Panc1 (cell line): Measurements from ENCODE around the gene MED23. TPM values are rescaled to one million over a fixed set of nuclear protein-coding genes. Genes with fewer than 3 reads are reported as not detected.

Source experiments
- ATAC-seq: fragments of 200-7000 bp; cut with Tn5 transposase; 2 replicates; pipeline ENCODE4 v1.9.1; 2020; ENCODE audit warnings: mild to moderate bottlenecking, moderate library complexity
- BruUV-seq: library from RNA; stranded (reverse); fragments of 400-500 nt; replicated peaks from 2 replicates; lab custom pipeline; 2021; lab: Mats Ljungman, UMichigan
- CTCF ChIA-PET: fragments of 300-600 bp; sonication (Branson Sonifier 250); formaldehyde crosslinking; loops from one replicate; lab custom pipeline; 2022; ENCODE audit warnings: antibody characterized with exemption; lab: Charles Lee
- POLR2A ChIA-PET: fragments of 300-600 bp; sonication (Branson Sonifier 250); formaldehyde crosslinking; loops from one replicate; lab custom pipeline; 2022; ENCODE audit warnings: antibody characterized with exemption; lab: Charles Lee
- DNase-seq: peaks from one replicate; pipeline ENCODE4 v3.0.0-alpha.2; 2010; ENCODE audit warnings: low read depth, low spot score
- H3K27ac ChIP-seq: 2 replicates; pipeline ENCODE4 v1.5.1; 2011; ENCODE audit warnings: mild to moderate bottlenecking, low read length, inconsistent platforms
- H3K27me3 ChIP-seq: fragments of 200-500 bp; sonication (Bioruptor generic); 2 replicates; pipeline ENCODE4 v1.6.0; 2014; ENCODE audit warnings: low read length, inconsistent platforms; ENCODE audit not compliant: control insufficient read depth, insufficient read depth
- H3K36me3 ChIP-seq: fragments of 200-500 bp; sonication (Bioruptor generic); 2 replicates; pipeline ENCODE4 v1.5.1; 2014; ENCODE audit warnings: inconsistent platforms, mild to moderate bottlenecking, low read length, moderate library complexity; ENCODE audit not compliant: control insufficient read depth, insufficient read depth
- H3K4me1 ChIP-seq: 2 replicates; pipeline ENCODE4 v1.5.1; 2011; ENCODE audit warnings: inconsistent platforms, mild to moderate bottlenecking, low read length, moderate library complexity; ENCODE audit not compliant: control insufficient read depth, insufficient read depth
- H3K4me3 ChIP-seq, 2 experiments: 2 replicates each; pipeline ENCODE4 v1.5.1; 2011 to 2012; ENCODE audit warnings: low read depth in 2 of 2, low read length in 2 of 2, mild to moderate bottlenecking in 2 of 2, inconsistent platforms in 1 of 2, moderate library complexity in 1 of 2
- H3K9me3 ChIP-seq: fragments of 200-500 bp; sonication (Bioruptor generic); 2 replicates; pipeline ENCODE4 v1.5.1; 2014; ENCODE audit warnings: low read depth, mild to moderate bottlenecking, inconsistent platforms, low read length, moderate library complexity; ENCODE audit not compliant: control insufficient read depth, insufficient read depth
- CTCF ChIP-seq: fragments of 450-650 bp; IDR thresholded peaks from 2 replicates; pipeline ENCODE4 v1.5.1; 2017; ENCODE audit warnings: mild to moderate bottlenecking
- POLR2AphosphoS5 ChIP-seq: IDR thresholded peaks from 2 replicates; pipeline ENCODE4 v1.6.1; 2012; ENCODE audit warnings: mild to moderate bottlenecking, low read depth, low read length, moderate library complexity
- REST ChIP-seq, 2 experiments: IDR thresholded peaks; 2 replicates each; pipeline ENCODE4 v1.6.1; 2011 to 2012; ENCODE audit warnings: low read depth in 2 of 2, control low read depth in 1 of 2, low read length in 1 of 2, mild to moderate bottlenecking in 1 of 2, moderate library complexity in 1 of 2; ENCODE audit not compliant: insufficient read depth in 1 of 2
- SIN3A ChIP-seq: IDR thresholded peaks from 2 replicates; pipeline ENCODE4 v1.6.1; 2012; ENCODE audit warnings: low read depth, mild to moderate bottlenecking, low read length, moderate library complexity, borderline replicate concordance; ENCODE audit not compliant: insufficient read depth
- TCF7L2 ChIP-seq: IDR thresholded peaks from 2 replicates; pipeline ENCODE4 v1.6.1; 2011; ENCODE audit warnings: mild to moderate bottlenecking, low read depth, low read length, inconsistent platforms
- in situ Hi-C: cut with HindIII; loops from 2 replicates; pipeline ENCODE4 v1.10.0; 2016; ENCODE audit warnings: low sequenced_read_pairs, low pct_unique_long_range_greater_than_20kb
- intact Hi-C: fragments of 100-400 bp; cut with micrococcal nuclease; formaldehyde crosslinking; loops from one replicate; pipeline ENCODE4 v1.10.0; 2022; ENCODE audit not compliant: unreplicated experiment
- total RNA-seq: library from RNA; stranded (reverse); gene quantifications from one replicate; pipeline ENCODE4 v1.2.1, GENCODE V29; 2021; ENCODE audit not compliant: unreplicated experiment

Gene MED23
- total RNA-seq, 1 experiment from 2014 or later, result 18.3 TPM

GRCh38 chr6:131651782-131652181 is 23.7 kb upstream of the MED23 start:
- no peak overlapping the region for H3K27ac ChIP-seq
- BruUV-seq, result no TSS peak
- POLR2A ChIA-PET, result no interaction called here
- CTCF ChIA-PET, result no interaction called here
- in situ Hi-C loops, result no loop called here
- no peaks in the 10 kb centered on the region; the same call in 1 of the 2 replicates for H3K4me1 ChIP-seq
- H3K4me3 ChIP-seq, result no peak overlapping the region
- H3K36me3 ChIP-seq, result no peaks in the 10 kb centered on the region
- ATAC-seq, result no peak
- DNase-seq, result no peak
- intact Hi-C loops, result no loop called here
- H3K27me3 ChIP-seq, result no peaks in the 10 kb centered on the region
- TF ChIP-seq CTCF (no peak), TCF7L2 (no peak), SIN3A (no peak), REST (IDR thresholded peaks at IDR 0.05; ENCODE audit: insufficient read depth in 1 of 2, low read depth in 2 of 2, low read length in 1 of 2) (no peak), POLR2AphosphoS5 (no peak)
- no peaks in the 10 kb centered on the region for H3K9me3 ChIP-seq

GRCh38 chr6:131646249-131646670 is 18.2 kb upstream of the MED23 start:
- H3K4me3 ChIP-seq, result no peak overlapping the region
- no peak for TF ChIP-seq SIN3A
- TF ChIP-seq POLR2AphosphoS5, result no peak
- no peak for TF ChIP-seq CTCF
- TF ChIP-seq REST (IDR thresholded peaks at IDR 0.05; ENCODE audit: insufficient read depth in 1 of 2, low read depth in 2 of 2, low read length in 1 of 2), result no peak
- no peak for TF ChIP-seq TCF7L2
- H3K27ac ChIP-seq, result no peak overlapping the region
- intact Hi-C loops (no loop called here), in situ Hi-C loops (no loop called here)
- H3K9me3 ChIP-seq, result no peaks in the 10 kb centered on the region
- no TSS peak for BruUV-seq
- no peak for DNase-seq
- CTCF ChIA-PET, result no interaction called here
- H3K4me1 ChIP-seq, result no peaks in the 10 kb centered on the region
- no peaks in the 10 kb centered on the region for H3K36me3 ChIP-seq
- no peaks in the 10 kb centered on the region for H3K27me3 ChIP-seq
- POLR2A ChIA-PET, result no interaction called here
- no peak for ATAC-seq
